Measurements from ENCODE around the gene CAPN12. TPM values are rescaled to one million over a fixed set of nuclear protein-coding genes. Genes with fewer than 3 reads are reported as not detected.

The CAPN12 gene
- total and polyA plus RNA-seq, 2 of the 8 experiments (the other 6 are each of a cell fraction or from before 2014, with no cell fraction given) = 8.8 to 20.0 TPM

- Histone ChIP-seq H3K56ac (replicated peaks; ENCODE audit: insufficient read length, low read depth, low read length) (no peak overlapping the region), H3K4me1 (replicated peaks in 1 of 4; ENCODE audit: control insufficient read depth in 3 of 4, insufficient read depth in 4 of 4, low read length in 3 of 4) (peaks cover 0 to 5% (median 1%) of the 10 kb centered on the region in 4 experiments; a peak in 5 of 7 replicates), H3K4me3 (ENCODE audit: extremely low read depth in 1 of 4, insufficient read depth in 2 of 4, low read depth in 3 of 4, low read length in 4 of 4) (no peak overlapping the region), H3K9ac (replicated peaks in 1 of 4; ENCODE audit: extremely low read depth in 1 of 4, low read depth in 3 of 4, low read length in 3 of 4) (no peak overlapping the region), H2AK5ac (ENCODE audit: low read depth, low read length) (no peak overlapping the region), H3K79me2 (ENCODE audit: control insufficient read depth in 1 of 2, insufficient read depth in 2 of 2, low read length in 2 of 2) (no peaks in the 10 kb centered on the region), H2BK12ac (ENCODE audit: low read depth, low read length) (no peak overlapping the region), H3K14ac (ENCODE audit: insufficient read length) (no peak overlapping the region), H3K4me2 (ENCODE audit: insufficient read depth in 1 of 2, low read depth in 2 of 2, low read length in 2 of 2) (no peak overlapping the region), H2BK20ac (ENCODE audit: low read length) (no peak overlapping the region), H4K91ac (replicated peaks; ENCODE audit: insufficient read length, low read length) (no peak overlapping the region), H3K9me3 (ENCODE audit: insufficient read depth in 2 of 2, low read depth in 1 of 2, low read length in 1 of 2) (peaks cover 0 to 3% of the 10 kb centered on the region in 2 experiments; a peak in 1 of 4 replicates), H3K18ac (ENCODE audit: extremely low read depth, low read length) (no peak overlapping the region), H3K79me1 (ENCODE audit: low read depth, low read length) (no peaks in the 10 kb centered on the region), H2BK5ac (ENCODE audit: low read depth, low read length) (no peak overlapping the region), H2BK120ac (replicated peaks; ENCODE audit: low read depth, low read length) (no peak overlapping the region), H4K20me1 (replicated peaks in 1 of 2; ENCODE audit: control insufficient read depth in 1 of 2, insufficient read depth in 2 of 2, low read length in 2 of 2) (no peaks in the 10 kb centered on the region), H2AFZ (ENCODE audit: low read length) (no peak overlapping the region), H2BK15ac (ENCODE audit: low read length) (no peak overlapping the region), H3K4ac (replicated peaks; ENCODE audit: insufficient read length, low read depth, low read length) (no peak overlapping the region), H3K36me3 (ENCODE audit: control insufficient read depth in 2 of 4, insufficient read depth in 4 of 4, low read length in 3 of 4) (no peaks in the 10 kb centered on the region), H4K8ac (ENCODE audit: extremely low read depth, insufficient read depth, low read length) (no peak overlapping the region), H3K27me3 (replicated peaks in 1 of 4; ENCODE audit: control insufficient read depth in 3 of 4, extremely low read depth in 1 of 4, insufficient read depth in 3 of 4, low read length in 3 of 4) (peaks cover 4 to 16% (median 13%) of the 10 kb centered on the region in 4 experiments), H3K23me2 (ENCODE audit: low read depth, low read length) (peaks cover 10% of the 10 kb centered on the region; the same call in 1 of the 2 replicates), H4K5ac (ENCODE audit: insufficient read length, low read depth, low read length) (no peak overlapping the region), H3K27ac (ENCODE audit: low read depth, low read length) (no peak overlapping the region), H3K23ac (ENCODE audit: insufficient read length) (no peak overlapping the region)
- POLR2A ChIA-PET (ENCODE audit: partially characterized antibody) = interaction anchor here (2.4 kb wide), 1 partner anchor 108 kb away, joined by 6 read pairs; no protein-coding TSS in a partner anchor
- FAIRE-seq = no peak
- DNase-seq (ENCODE audit: low read depth in 1 of 2, low spot score in 2 of 2) = no peak
- 89% methylated on average over 9 of the region's 9 CpGs; no CpG with 5 or more reads in 1 of the 2 experiments for WGBS, 2 experiments (ENCODE audit: extremely low coverage in 1 of 2, insufficient coverage in 1 of 2, insufficient read length in 1 of 2, insufficient replicate concordance in 2 of 2, low coverage in 1 of 2, low lambda C conversion rate in 2 of 2, missing lambda C conversion rate in 1 of 2)
- TF ChIP-seq SP2 (IDR thresholded peaks at IDR 0.05; ENCODE audit: low read length) (no peak), SAP30 (IDR thresholded peaks at IDR 0.05; ENCODE audit: insufficient read depth, insufficient replicate concordance, low read length) (no peak), RAD21 (IDR thresholded peaks at IDR 0.05 in 1 of 2, conservative IDR thresholded peaks at IDR 0.05 in 1 of 2; ENCODE audit: low read depth in 2 of 2, low read length in 2 of 2) (no peak), SUZ12 (IDR thresholded peaks at IDR 0.05; ENCODE audit: low read length) (no peak), SIRT6 (IDR thresholded peaks at IDR 0.05; ENCODE audit: low read length) (no peak), KDM1A (IDR thresholded peaks at IDR 0.05; ENCODE audit: borderline replicate concordance, low read length) (no peak), SIN3A (conservative IDR thresholded peaks at IDR 0.05 in 1 of 2, IDR thresholded peaks at IDR 0.05 in 1 of 2; ENCODE audit: low read depth in 1 of 2, low read length in 2 of 2) (no peak), GTF2F1 (IDR thresholded peaks at IDR 0.05; ENCODE audit: borderline replicate concordance, low read depth, low read length) (no peak)
- CTCF ChIA-PET (ENCODE audit: partially characterized antibody) = interaction anchor here (0.7 to 3.4 kb wide), 3 partner anchors 29 to 578 kb away, joined by 3 to 14 read pairs (median 4); no protein-coding TSS in a partner anchor
These were observed 4.0 kb downstream of the CAPN12 start for GRCh38 chr19:38740257-38740592.
